HG03469 (cell line): Measurements from ENCODE around the gene AIP.

ENCODE experiments used
- ATAC-seq: cut with Tn5 transposase; IDR thresholded peaks from one replicate; pipeline ENCODE4 v1.9.1; 2021; ENCODE audit warnings: mild to moderate bottlenecking, moderate library complexity, moderate number of reproducible peaks; ENCODE audit not compliant: unreplicated experiment

Gene AIP

DNA sequence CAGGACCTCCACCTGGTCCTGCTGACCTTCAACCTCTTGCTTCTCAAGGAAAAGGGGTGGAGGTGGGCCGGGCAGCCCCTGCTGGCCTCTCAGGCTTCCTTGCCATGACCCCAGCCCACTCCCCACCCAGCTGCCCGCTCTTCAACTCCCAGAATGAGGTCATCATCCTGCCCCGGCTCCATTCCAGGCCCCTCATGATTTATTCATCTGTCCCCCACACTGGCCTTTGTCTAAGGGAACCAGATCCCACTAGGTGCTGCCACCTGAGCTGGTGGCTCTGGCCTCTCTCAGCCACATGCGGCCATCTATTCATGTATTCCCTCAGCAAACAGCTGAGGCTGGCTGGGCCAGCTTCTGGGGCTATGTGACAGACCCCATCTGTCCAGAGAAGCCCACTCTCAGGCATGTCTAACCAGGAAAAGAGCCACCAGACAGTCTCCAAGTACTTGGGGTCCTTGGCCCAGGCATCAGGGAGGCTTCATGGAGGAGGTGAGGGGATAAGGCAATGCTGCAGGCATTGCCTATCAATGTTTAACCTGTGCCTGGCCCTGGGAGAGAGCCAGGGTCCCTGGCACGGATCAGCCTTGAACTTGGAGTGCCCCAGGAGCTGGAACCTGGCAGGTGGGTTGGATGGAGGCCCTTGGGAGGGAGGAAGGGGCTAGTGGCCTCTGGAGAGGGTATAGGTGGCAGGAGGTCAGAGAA lies 42.6 kb downstream of the AIP start:
- no peak for ATAC-seq

DNA sequence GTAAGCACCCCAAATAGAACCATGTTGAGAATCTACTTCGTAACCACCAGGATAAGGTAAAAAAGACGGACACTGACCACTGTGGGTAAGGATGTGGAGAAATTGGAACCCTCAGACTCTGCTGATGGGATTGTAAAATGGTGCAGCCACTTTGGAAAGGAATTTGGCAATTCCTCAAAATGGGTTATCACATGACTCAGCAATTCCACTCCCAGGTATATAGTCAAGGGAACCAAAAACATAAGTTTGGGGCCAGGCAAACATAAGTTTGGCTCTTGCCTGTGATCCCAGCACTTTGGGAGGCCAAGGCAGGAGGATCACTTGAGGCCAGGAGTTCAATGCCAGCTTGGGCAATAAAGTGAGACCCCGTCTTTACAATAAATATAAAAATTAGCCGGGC lies 45.5 kb downstream of the AIP start:
- no peak for ATAC-seq

DNA sequence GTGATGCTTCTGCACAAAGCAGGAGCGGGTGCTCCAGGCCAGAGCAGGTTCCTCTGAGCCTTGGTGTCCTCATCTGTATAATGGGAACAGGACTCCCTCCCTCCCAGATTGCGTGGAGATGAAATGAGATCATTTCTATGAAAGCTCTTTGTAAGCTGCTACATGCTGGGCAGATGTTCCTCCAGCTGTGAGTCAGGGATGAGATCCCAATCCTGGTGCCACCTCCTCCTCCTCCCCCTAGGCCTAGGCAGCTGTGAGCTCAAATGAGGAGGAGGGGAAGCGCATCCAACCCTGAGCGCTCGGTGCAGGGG lies 47.4 kb downstream of the AIP start:
- no peak for ATAC-seq

DNA sequence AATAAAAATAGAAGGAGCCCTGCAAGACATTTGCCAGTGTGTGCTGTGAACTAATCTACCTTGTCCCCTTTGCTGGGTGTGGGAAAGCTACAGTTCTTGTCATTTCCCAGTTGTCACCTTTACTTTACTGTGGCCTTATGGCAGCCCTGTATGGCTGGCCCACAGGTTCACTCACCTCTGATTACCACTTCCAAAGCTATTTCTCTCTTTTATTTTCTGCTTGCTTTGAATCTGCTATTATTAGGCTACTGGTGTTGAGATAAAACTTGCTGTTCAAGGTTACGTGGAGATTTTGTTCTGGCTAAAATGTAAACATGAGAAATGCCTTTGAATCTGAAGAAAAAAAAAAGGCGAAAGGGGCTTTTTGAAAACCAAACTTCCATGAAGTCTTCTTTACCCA lies 50.1 kb downstream of the AIP start:
- ATAC-seq = no peak

DNA sequence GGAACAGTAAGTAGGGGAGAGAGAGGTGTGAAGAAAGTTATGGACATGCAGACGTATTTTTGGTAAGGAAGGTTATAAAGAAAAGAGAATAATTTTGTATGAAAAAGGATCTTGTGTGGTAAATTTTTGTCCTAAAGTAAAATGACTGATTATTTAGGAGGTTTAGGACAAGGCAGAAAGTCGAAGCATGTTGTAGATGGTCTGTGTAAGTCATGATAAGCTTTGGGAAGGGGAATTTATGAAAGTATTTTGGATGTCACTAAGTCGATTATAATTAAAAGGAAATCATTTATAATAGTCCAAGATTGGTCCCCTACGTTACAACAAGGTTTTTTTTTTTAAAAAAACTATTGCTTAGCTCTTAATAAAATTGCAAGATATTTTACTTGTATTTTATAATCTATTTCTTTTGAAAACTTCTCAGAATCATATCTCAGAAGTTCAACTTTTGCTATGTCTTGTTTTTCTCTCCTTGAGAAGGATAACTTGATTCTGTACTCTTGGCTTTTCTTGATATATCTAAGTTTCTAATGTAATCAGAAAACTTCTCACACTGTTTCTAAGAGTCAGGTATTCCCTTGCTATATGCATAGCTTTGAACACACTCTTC lies 51.3 kb downstream of the AIP start:
- no peak for ATAC-seq

DNA sequence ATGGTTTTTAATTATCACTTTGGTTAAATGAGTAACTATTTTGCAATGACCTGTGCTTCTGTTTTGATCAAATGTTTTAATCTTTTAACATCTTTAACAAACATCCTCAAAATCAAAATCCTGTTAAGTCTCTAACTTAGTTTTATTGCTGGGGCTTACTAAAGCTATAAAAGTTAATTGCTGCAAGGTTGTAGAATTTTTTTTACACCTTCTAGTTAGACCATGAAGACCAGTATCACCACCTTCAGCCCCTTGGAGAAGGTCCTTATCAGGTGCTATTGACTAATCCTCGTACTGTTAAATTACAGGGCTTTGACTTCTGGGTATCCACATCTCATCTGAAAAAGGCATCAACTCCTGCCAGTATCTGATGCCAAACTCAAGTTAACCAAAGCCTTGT lies 52.7 kb downstream of the AIP start:
- no peak for ATAC-seq

DNA sequence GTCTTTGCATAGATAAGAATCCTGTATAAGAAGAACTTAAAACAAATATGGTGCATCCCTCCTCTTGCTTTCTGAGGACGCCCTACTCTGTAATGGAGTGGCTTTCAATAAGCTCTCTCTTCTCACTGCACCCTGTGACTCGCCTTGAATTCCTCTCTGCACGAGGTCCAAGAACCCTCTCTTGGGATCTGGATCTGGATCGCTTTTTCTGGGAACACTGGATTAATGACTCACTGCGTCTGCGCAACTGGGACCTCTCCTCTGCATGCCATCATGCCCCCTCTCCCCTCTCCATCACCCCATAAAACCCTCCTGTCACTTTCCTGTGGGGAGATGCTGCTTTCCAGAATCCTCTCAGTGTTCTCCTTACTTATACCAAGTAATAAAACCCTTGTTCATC lies 55.5 kb downstream of the AIP start:
- ATAC-seq = no peak

DNA sequence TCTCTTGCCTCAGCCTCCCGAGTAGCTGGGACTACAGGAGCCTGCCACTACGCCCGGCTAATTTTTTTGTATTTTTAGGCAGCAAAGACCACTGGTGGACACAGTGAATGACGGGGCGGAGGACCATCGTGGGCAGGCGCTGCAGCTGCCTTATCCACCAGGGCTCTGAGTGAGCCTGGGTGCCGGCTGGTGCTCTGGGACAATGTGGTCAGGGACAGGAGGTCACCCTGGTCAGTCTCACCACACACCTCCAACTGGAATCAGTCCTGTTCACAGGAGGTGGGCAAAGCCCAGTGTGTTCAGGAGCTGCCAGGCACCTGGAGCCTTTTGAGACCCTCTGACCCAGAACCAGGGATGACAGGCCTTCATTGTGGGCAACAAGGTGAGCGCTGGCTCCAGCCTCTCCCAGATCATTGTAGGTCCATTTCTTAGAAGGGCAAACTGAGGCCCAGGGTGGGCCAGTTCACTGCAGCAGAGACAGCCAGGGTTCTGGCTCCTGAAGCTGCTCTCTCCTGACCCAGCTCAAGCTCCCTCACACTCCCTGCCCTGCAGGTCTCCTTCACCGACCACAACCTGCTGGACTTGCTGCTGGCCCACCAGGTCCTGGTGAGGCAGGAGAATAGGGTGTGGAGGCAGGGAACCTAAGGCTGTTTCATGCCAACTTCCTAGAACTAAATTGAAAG lies 56.1 kb downstream of the AIP start:
- no peak for ATAC-seq

DNA sequence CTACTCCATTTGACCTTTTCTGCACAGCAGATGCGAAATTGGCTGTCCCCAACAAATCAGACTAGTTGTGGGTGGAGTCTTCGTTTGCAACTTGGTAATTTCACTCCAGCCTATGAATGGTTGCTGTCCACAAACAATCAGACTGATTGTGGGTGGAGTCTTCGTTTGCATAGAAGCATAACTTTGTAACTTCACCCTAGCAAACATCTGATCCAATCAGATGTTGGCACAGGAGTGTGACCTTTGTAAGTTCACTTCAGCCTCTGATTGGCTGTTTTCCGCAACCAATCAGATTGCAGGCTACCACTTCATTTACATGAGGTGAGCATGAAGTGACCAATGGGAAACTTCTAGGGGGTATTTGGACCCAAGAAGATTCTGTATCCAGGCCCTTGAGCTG lies 56.7 kb downstream of the AIP start:
- ATAC-seq = no peak
